Upper lobe of left lung (tissue), 4 donors: ENCODE data around the gene ITSN2.

Experiments
- CTCF ChIP-seq, 6 experiments: fragments of 450-650 bp in 4 of 6; fragments of 200-600 bp in 2 of 6; sonication (generic) in 2 of 6; IDR thresholded peaks; one replicate each; pipeline ENCODE4 v1.5.1; 2016 to 2019; ENCODE audit warnings: antibody characterized with exemption in 6 of 6
- EP300 ChIP-seq, 4 donors: sonication (generic); formaldehyde crosslinking; IDR thresholded peaks; one replicate each; pipeline ENCODE4 v1.5.1; 2017; ENCODE audit warnings: antibody characterized with exemption in 4 of 4, control low read depth in 2 of 4
- POLR2A ChIP-seq, 4 donors: fragments of 450-650 bp; IDR thresholded peaks; one replicate each; pipeline ENCODE4 v1.5.1; 2016 to 2017; ENCODE audit warnings: antibody characterized with exemption in 4 of 4, mild to moderate bottlenecking in 2 of 4
- POLR2AphosphoS5 ChIP-seq, 2 donors: sonication (generic); formaldehyde crosslinking; IDR thresholded peaks; one replicate each; pipeline ENCODE4 v1.5.1; 2017; ENCODE audit warnings: antibody characterized with exemption in 2 of 2

- TF ChIP-seq EP300 (IDR thresholded peaks at IDR 0.05) (no peak), CTCF (IDR thresholded peaks at IDR 0.05) (no peak), POLR2A (IDR thresholded peaks at IDR 0.05) (no peak), POLR2AphosphoS5 (IDR thresholded peaks at IDR 0.05) (no peak)
Observed at GRCh38 chr2:24274809-24275208, 85.5 kb downstream of the ITSN2 start.
